Endothelial cell of umbilical vein (primary cell): ENCODE measurements around the gene SEPTIN11. TPM values are rescaled to one million over a fixed set of nuclear protein-coding genes. Genes with fewer than 3 reads are reported as not detected.

Source experiments
- BruUV-seq: library from RNA; stranded (reverse); fragments of 400-500 nt; replicated peaks from 2 replicates; lab custom pipeline; 2021; lab: Mats Ljungman, UMichigan
- CTCF ChIA-PET: fragments of 300-600, 350-600 bp; sonication (Branson Sonifier 250); formaldehyde crosslinking; loops from one replicate; lab custom pipeline; 2021; ENCODE audit warnings: antibody characterized with exemption, inconsistent platforms; lab: Charles Lee
- POLR2A ChIA-PET: fragments of 300-600, 350-600 bp; sonication (Branson Sonifier 250); formaldehyde crosslinking; loops from one replicate; lab custom pipeline; 2021; ENCODE audit warnings: antibody characterized with exemption, inconsistent platforms; lab: Charles Lee
- DNase-seq: peaks from one replicate; pipeline ENCODE4 v3.0.0-alpha.2; 2011; ENCODE audit warnings: low read depth, low spot score
- FAIRE-seq: peaks from 2 replicates; lab custom pipeline; 2011; peaks lifted over from hg19 to GRCh38; lab: Jason Lieb, UNC
- H2AFZ ChIP-seq: 2 replicates; pipeline ENCODE4 v1.6.0; 2012; ENCODE audit warnings: low read depth, low read length, control low read depth, inconsistent platforms
- H3K27ac ChIP-seq: 2 replicates; pipeline ENCODE4 v1.5.1; 2011; ENCODE audit warnings: low read depth, mild to moderate bottlenecking, control low read depth, low read length, moderate library complexity; ENCODE audit not compliant: insufficient read depth
- H3K27me3 ChIP-seq, 2 experiments: 2 replicates each; pipeline versions ENCODE4 v1.6.0 to v1.6.1; 2011; ENCODE audit warnings: low read length in 2 of 2, mixed read lengths in 1 of 2; ENCODE audit not compliant: control insufficient read depth in 2 of 2, insufficient read depth in 2 of 2
- H3K36me3 ChIP-seq, 2 experiments: 2 replicates in 1 of 2; 3 replicates in 1 of 2; pipeline ENCODE4 v1.5.1; 2011; ENCODE audit warnings: low read length in 2 of 2, mild to moderate bottlenecking in 1 of 2, moderate library complexity in 1 of 2; ENCODE audit not compliant: control insufficient read depth in 2 of 2, insufficient read depth in 2 of 2; ENCODE audit errors: extremely low read depth in 1 of 2
- H3K4me1 ChIP-seq: 3 replicates; pipeline ENCODE4 v1.5.1; 2011; ENCODE audit warnings: mild to moderate bottlenecking, low read length; ENCODE audit not compliant: control insufficient read depth, insufficient read depth; ENCODE audit errors: extremely low read depth
- H3K4me2 ChIP-seq: 2 replicates; pipeline ENCODE4 v1.6.1; 2011; ENCODE audit warnings: low read length, control low read depth, mixed read lengths; ENCODE audit not compliant: insufficient read depth
- H3K4me3 ChIP-seq, 3 experiments: fragments of 200-600 bp in 1 of 3; sonication (generic), shearing (Covaris generic) in 1 of 3; replicated peaks in 1 of 3; 2 replicates each; pipeline ENCODE4 v1.5.1; 2011 to 2016; ENCODE audit warnings: control low read depth in 3 of 3, low read length in 3 of 3, mild to moderate bottlenecking in 2 of 3, inconsistent platforms in 1 of 3, low read depth in 1 of 3, moderate library complexity in 1 of 3; ENCODE audit not compliant: insufficient read depth in 1 of 3
- H3K79me2 ChIP-seq: 2 replicates; pipeline ENCODE4 v1.6.0; 2012; ENCODE audit warnings: low read length, inconsistent platforms; ENCODE audit not compliant: control insufficient read depth, insufficient read depth
- H3K9ac ChIP-seq: replicated peaks from 2 replicates; pipeline ENCODE3; 2011; ENCODE audit warnings: low read length, control low read depth; ENCODE audit not compliant: insufficient read depth; ENCODE audit errors: extremely low read depth
- H3K9me1 ChIP-seq: replicated peaks from 3 replicates; pipeline ENCODE4 v1.6.0; 2011; ENCODE audit warnings: mild to moderate bottlenecking, low read length; ENCODE audit not compliant: control insufficient read depth, insufficient read depth; ENCODE audit errors: extremely low read depth
- H3K9me3 ChIP-seq: replicated peaks from 2 replicates; pipeline ENCODE4 v1.5.1; 2012; ENCODE audit warnings: low read length, inconsistent platforms; ENCODE audit not compliant: control insufficient read depth, insufficient read depth
- H4K20me1 ChIP-seq: replicated peaks from 2 replicates; pipeline ENCODE3; 2011; ENCODE audit warnings: mild to moderate bottlenecking, low read length; ENCODE audit not compliant: control insufficient read depth, insufficient read depth; ENCODE audit errors: extremely low read depth
- EZH2 ChIP-seq: IDR thresholded peaks from 2 replicates; pipeline ENCODE4 v1.6.1; 2012; ENCODE audit warnings: borderline replicate concordance, low read depth, mild to moderate bottlenecking, moderate library complexity, low read length, inconsistent platforms; ENCODE audit not compliant: severe bottlenecking
- FOS ChIP-seq: IDR thresholded peaks from 2 replicates; pipeline ENCODE4 v1.6.1; 2011; ENCODE audit warnings: mild to moderate bottlenecking, low read length, moderate library complexity, borderline replicate concordance; ENCODE audit not compliant: insufficient read depth
- GATA2 ChIP-seq: IDR thresholded peaks from 2 replicates; pipeline ENCODE4 v1.7.0; 2011; ENCODE audit warnings: low read depth, mild to moderate bottlenecking, moderate library complexity, mixed read lengths, low read length; ENCODE audit not compliant: insufficient read length, insufficient read depth
- JUN ChIP-seq: IDR thresholded peaks from 2 replicates; pipeline ENCODE4 v1.6.1; 2011; ENCODE audit warnings: borderline replicate concordance, low read depth; ENCODE audit not compliant: insufficient read length, insufficient read depth
- MYC ChIP-seq: IDR thresholded peaks from one replicate; pipeline ENCODE4 v1.6.1; 2011; ENCODE audit warnings: mild to moderate bottlenecking, low read depth, low read length
- POLR2A ChIP-seq: IDR thresholded peaks from 2 replicates; pipeline ENCODE4 v1.6.1; 2012; ENCODE audit warnings: low read depth, mild to moderate bottlenecking, control low read depth, low read length
- POLR2AphosphoS5 ChIP-seq: IDR thresholded peaks from 2 replicates; pipeline ENCODE4 v1.6.1; 2012; ENCODE audit warnings: low read depth, mild to moderate bottlenecking, control low read depth, low read length, moderate library complexity; ENCODE audit not compliant: insufficient read depth
- dilution Hi-C: fragments of 300-500 bp; cut with MboI; formaldehyde crosslinking; loops from one replicate; pipeline ENCODE4 v1.15.0; 2019; ENCODE audit warnings: low sequenced_read_pairs; ENCODE audit not compliant: extremely low pct_ligation_motif_present
- intact Hi-C: fragments of 100-400 bp; cut with micrococcal nuclease; formaldehyde crosslinking; loops from one replicate; pipeline ENCODE4 v1.10.0; 2022
- polyA plus RNA-seq, 4 experiments: library from polyadenylated mRNA; depleted of rRNA in 3 of 4; stranded (reverse) in 3 of 4; unstranded in 1 of 4; fragments of >200 nt; gene quantifications; 2 replicates each; pipeline versions ENCODE4 v1.2.1 to v1.2.3, GENCODE V29; 2011 to 2012; ENCODE audit warnings: missing spikeins in 1 of 4
- total RNA-seq: library from RNA; stranded (reverse); gene quantifications from 2 replicates; pipeline ENCODE4 v1.2.3, GENCODE V29; 2021
- TF ChIP-seq, protein P1 (sequence below), 2 donors: IDR thresholded peaks; 1 replicate in 1 of 2; 2 replicates in 1 of 2; pipeline ENCODE4 v1.5.1; 2011; ENCODE audit warnings: low read length in 2 of 2, mild to moderate bottlenecking in 2 of 2, moderate library complexity in 2 of 2, control low read depth in 1 of 2, inconsistent platforms in 1 of 2, low read depth in 1 of 2; ENCODE audit not compliant: insufficient read depth in 1 of 2; ENCODE audit errors: extremely low read depth in 1 of 2
- TF ChIP-seq, protein P2 (sequence below): IDR thresholded peaks from 2 replicates; pipeline ENCODE4 v1.6.1; 2011; ENCODE audit not compliant: insufficient read depth, insufficient read length

The SEPTIN11 gene
- total and polyA plus RNA-seq, 2 donors (not counting 3 experiments of a cell fraction or from before 2014, with no cell fraction given), result 69.4 to 202 TPM

DNA sequence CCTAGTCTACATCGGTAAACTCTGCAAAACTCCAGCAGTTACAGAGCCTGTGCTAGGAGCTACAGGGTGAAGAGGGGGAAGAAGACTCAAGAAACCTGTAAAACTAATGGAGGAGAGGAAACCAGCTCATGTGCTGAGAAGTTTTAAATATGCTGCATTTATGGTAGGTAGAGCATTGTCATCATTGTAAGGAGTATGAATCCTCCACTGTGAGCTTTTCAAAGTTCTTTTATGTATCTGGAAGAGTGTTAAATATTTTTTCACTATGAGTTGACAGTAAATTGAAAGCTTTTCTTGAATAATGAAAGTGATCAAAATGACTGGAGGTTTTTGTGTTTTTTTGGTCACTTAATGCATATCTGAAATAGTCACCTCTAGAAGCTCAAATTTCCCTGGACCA, 46.2 kb downstream of the SEPTIN11 start:
- CTCF ChIA-PET, result interaction anchor here (0.8 to 1.8 kb wide), 7 partner anchors 9 to 238 kb away, joined by 3 to 10 read pairs (median 4); no protein-coding TSS in a partner anchor

More for the DNA sequence above, 46.2 kb downstream of the SEPTIN11 start:
- Histone ChIP-seq H3K36me3 (peaks cover 7 to 13% of the 10 kb centered on the region in 2 experiments), H3K9ac (no peak overlapping the region), H3K4me2 (no peak overlapping the region), H3K79me2 (peaks cover 14% of the 10 kb centered on the region), H4K20me1 (no peaks in the 10 kb centered on the region), H3K4me1 (peaks cover 2% of the 10 kb centered on the region), H3K27me3 (no peaks in the 10 kb centered on the region), H3K9me3 (no peaks in the 10 kb centered on the region), H3K4me3 (no peak overlapping the region), H3K27ac (no peak overlapping the region), H2AFZ (no peak overlapping the region), H3K9me1 (no peaks in the 10 kb centered on the region)
- intact Hi-C loops (no loop called here), dilution Hi-C loops (no loop called here)
- FAIRE-seq (no peak), DNase-seq (no peak)
- no TSS peak for BruUV-seq
- POLR2A ChIA-PET, result interaction anchor here (0.7 kb wide), 1 partner anchor 13 kb away, joined by 3 read pairs; no protein-coding TSS in a partner anchor
- no peak for TF ChIP-seq MYC
- TF ChIP-seq, protein P1, sequence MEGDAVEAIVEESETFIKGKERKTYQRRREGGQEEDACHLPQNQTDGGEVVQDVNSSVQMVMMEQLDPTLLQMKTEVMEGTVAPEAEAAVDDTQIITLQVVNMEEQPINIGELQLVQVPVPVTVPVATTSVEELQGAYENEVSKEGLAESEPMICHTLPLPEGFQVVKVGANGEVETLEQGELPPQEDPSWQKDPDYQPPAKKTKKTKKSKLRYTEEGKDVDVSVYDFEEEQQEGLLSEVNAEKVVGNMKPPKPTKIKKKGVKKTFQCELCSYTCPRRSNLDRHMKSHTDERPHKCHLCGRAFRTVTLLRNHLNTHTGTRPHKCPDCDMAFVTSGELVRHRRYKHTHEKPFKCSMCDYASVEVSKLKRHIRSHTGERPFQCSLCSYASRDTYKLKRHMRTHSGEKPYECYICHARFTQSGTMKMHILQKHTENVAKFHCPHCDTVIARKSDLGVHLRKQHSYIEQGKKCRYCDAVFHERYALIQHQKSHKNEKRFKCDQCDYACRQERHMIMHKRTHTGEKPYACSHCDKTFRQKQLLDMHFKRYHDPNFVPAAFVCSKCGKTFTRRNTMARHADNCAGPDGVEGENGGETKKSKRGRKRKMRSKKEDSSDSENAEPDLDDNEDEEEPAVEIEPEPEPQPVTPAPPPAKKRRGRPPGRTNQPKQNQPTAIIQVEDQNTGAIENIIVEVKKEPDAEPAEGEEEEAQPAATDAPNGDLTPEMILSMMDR (IDR thresholded peaks at IDR 0.05; ENCODE audit: extremely low read depth in 1 of 2, insufficient read depth in 1 of 2, low read depth in 1 of 2, low read length in 2 of 2), result no peak
- no peak for TF ChIP-seq JUN
- no peak for TF ChIP-seq POLR2AphosphoS5
- no peak for TF ChIP-seq POLR2A
- TF ChIP-seq FOS, result no peak
- TF ChIP-seq, protein P2, sequence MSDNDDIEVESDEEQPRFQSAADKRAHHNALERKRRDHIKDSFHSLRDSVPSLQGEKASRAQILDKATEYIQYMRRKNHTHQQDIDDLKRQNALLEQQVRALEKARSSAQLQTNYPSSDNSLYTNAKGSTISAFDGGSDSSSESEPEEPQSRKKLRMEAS, result no peak
- TF ChIP-seq EZH2, result no peak
- no peak for TF ChIP-seq GATA2
